ENCODE results near the gene MYO1D. TPM values are rescaled to one million over a fixed set of nuclear protein-coding genes. Genes with fewer than 3 reads are reported as not detected.

The MYO1D gene
- total RNA-seq, 1 experiment from 2014 or later, result 206 TPM

DNA sequence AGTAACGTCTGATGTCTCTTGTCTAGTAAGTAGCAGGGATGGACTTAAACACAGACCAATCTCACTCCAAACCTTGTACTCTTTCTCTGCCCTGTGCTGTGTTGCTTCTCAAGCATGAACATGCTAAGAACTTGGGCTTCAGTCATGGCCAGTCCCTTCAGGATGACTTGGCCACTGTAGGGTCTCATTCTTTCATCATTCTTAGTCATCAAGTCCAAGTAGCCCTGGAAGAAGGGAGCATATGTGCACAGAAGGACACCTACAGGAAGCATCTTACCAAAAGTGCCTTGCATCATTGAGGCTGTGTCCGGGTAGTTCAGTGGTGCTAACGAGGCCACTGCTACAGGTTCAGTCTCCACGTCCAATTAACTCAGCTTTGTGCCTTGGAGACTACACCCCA, 309.4 kb downstream of the MYO1D start:
- POLR2A ChIA-PET, result no interaction called here
- H3K27me3 Mint-ChIP-seq (ENCODE audit: insufficient read depth, unreplicated experiment), result no peaks in the 10 kb centered on the region

DNA sequence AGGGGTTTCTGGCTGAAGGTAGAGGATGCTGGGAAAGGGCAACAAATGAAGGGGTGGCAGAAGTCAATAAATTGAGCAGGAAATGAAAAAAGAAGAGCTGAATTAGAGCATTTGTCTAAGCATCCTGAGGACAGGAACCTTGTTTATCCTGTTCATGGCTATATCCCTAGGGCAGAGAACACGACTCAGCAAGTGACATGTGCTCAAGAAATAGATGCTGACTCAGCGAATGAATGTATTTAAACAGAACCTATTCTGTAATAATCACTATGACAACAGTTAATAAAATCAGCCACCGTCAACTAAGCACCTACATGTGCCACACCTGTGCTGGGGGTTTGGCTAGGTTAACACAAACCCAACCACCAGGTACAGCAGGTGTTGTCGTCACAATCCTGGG, 309.8 kb downstream of the MYO1D start:
- Histone ChIP-seq H3K9me3 (no peaks in the 10 kb centered on the region), H3K4me3 (ENCODE audit: low read depth, low read length) (no peak overlapping the region), H3K4me1 (no peaks in the 10 kb centered on the region; the same call in 1 of the 2 replicates), H3K36me3 (ENCODE audit: control insufficient read depth, insufficient read depth, low read length) (peaks cover 3% of the 10 kb centered on the region; the same call in 1 of the 2 replicates), H3K27me3 (replicated peaks; ENCODE audit: control insufficient read depth, insufficient read depth, low read length) (no peaks in the 10 kb centered on the region)
- ChIA-PET POLR2A (no interaction called here), CTCF (no interaction called here)
- BruUV-seq (replicated peaks), result no TSS peak
- Mint-ChIP-seq H3K36me3 (ENCODE audit: insufficient read depth, unreplicated experiment) (peaks cover 50% of the 10 kb centered on the region), H3K9me3 (ENCODE audit: unreplicated experiment) (no peaks in the 10 kb centered on the region), H3K27me3 (ENCODE audit: insufficient read depth, unreplicated experiment) (no peaks in the 10 kb centered on the region), H3K4me1 (ENCODE audit: low read depth, unreplicated experiment) (no peaks in the 10 kb centered on the region), H3K27ac (ENCODE audit: unreplicated experiment) (no peak overlapping the region), H3K4me3 (ENCODE audit: unreplicated experiment) (no peak overlapping the region)
- no peak for TF ChIP-seq CTCF (IDR thresholded peaks at IDR 0.05; ENCODE audit: insufficient read depth in 1 of 2, low read depth in 1 of 2, low read length in 1 of 2, severe bottlenecking in 1 of 2, unreplicated experiment in 1 of 2)
- DNase-seq, result no peak
- intact Hi-C loops (cut with micrococcal nuclease; ENCODE audit: unreplicated experiment), result no loop called here

More for the DNA sequence above, 309.4 kb downstream of the MYO1D start:
- no peaks in the 10 kb centered on the region; the same call in 1 of the 2 replicates for H3K4me1 ChIP-seq
- CTCF ChIA-PET, result no interaction called here
- H3K36me3 ChIP-seq (ENCODE audit: control insufficient read depth, insufficient read depth, low read length), result peaks cover 3% of the 10 kb centered on the region; the same call in 1 of the 2 replicates
- TF ChIP-seq CTCF (IDR thresholded peaks at IDR 0.05; ENCODE audit: insufficient read depth in 1 of 2, low read depth in 1 of 2, low read length in 1 of 2, severe bottlenecking in 1 of 2, unreplicated experiment in 1 of 2), result no peak
- H3K4me3 ChIP-seq (ENCODE audit: low read depth, low read length), result no peak overlapping the region
- BruUV-seq (replicated peaks), result no TSS peak
- H3K9me3 ChIP-seq, result no peaks in the 10 kb centered on the region
- Mint-ChIP-seq H3K4me3 (ENCODE audit: unreplicated experiment) (no peak overlapping the region), H3K4me1 (ENCODE audit: low read depth, unreplicated experiment) (no peaks in the 10 kb centered on the region), H3K36me3 (ENCODE audit: insufficient read depth, unreplicated experiment) (peaks cover 50% of the 10 kb centered on the region), H3K27ac (ENCODE audit: unreplicated experiment) (no peak overlapping the region), H3K9me3 (ENCODE audit: unreplicated experiment) (no peaks in the 10 kb centered on the region)
- no peak for DNase-seq
- intact Hi-C loops (cut with micrococcal nuclease; ENCODE audit: unreplicated experiment), result no loop called here
- no peaks in the 10 kb centered on the region for H3K27me3 ChIP-seq (replicated peaks; ENCODE audit: control insufficient read depth, insufficient read depth, low read length)

DNA sequence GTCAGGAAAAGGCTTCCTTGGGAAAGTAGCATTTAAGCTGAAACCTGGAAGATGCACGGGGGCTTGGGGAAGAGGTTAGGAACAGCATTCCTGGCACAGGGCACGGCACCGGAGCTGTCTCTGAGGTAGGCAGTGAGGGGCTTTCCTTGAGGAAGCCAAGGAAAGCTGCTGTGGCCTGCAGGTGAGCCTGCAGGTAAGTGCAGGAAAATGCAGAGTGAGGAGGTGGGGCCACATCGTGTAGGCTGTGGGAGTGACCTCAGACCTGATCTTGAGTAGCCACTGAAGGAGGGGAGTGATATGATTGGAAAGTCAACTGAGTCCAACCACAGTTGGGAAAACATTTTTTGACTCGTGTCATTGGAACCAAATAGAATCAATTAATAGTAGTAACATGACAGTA, 310.6 kb downstream of the MYO1D start:
- Histone ChIP-seq H3K27me3 (replicated peaks; ENCODE audit: control insufficient read depth, insufficient read depth, low read length) (no peaks in the 10 kb centered on the region), H3K9me3 (no peaks in the 10 kb centered on the region), H3K4me3 (ENCODE audit: low read depth, low read length) (no peak overlapping the region), H3K4me1 (no peaks in the 10 kb centered on the region; the same call in 1 of the 2 replicates), H3K36me3 (ENCODE audit: control insufficient read depth, insufficient read depth, low read length) (peaks cover 3% of the 10 kb centered on the region; the same call in 1 of the 2 replicates)
- H3K4me3 Mint-ChIP-seq (ENCODE audit: unreplicated experiment), result no peak overlapping the region
- intact Hi-C loops (cut with micrococcal nuclease; ENCODE audit: unreplicated experiment), result no loop called here
- ChIA-PET CTCF (no interaction called here), POLR2A (no interaction called here)
- BruUV-seq (replicated peaks), result no TSS peak
- no peak overlapping the region for H3K27ac Mint-ChIP-seq (ENCODE audit: unreplicated experiment)
- DNase-seq, result no peak
- no peaks in the 10 kb centered on the region for H3K9me3 Mint-ChIP-seq (ENCODE audit: unreplicated experiment)
- H3K27me3 Mint-ChIP-seq (ENCODE audit: insufficient read depth, unreplicated experiment), result no peaks in the 10 kb centered on the region
- no peak for TF ChIP-seq CTCF (IDR thresholded peaks at IDR 0.05; ENCODE audit: insufficient read depth in 1 of 2, low read depth in 1 of 2, low read length in 1 of 2, severe bottlenecking in 1 of 2, unreplicated experiment in 1 of 2)
- H3K4me1 Mint-ChIP-seq (ENCODE audit: low read depth, unreplicated experiment), result no peaks in the 10 kb centered on the region
- peaks cover 50% of the 10 kb centered on the region for H3K36me3 Mint-ChIP-seq (ENCODE audit: insufficient read depth, unreplicated experiment)
